SK-N-SH treated with all-trans-retinoic acid at 6 μM for 48 hours (cell line): Measurements from ENCODE around the gene RAX2.

Experiments
- ATAC-seq: fragments of 200-7000 bp; cut with Tn5 transposase; 3 replicates; pipeline ENCODE4 v1.9.1; 2020; ENCODE audit warnings: mild to moderate bottlenecking, moderate library complexity
- ARNTL ChIP-seq: fragments of 450-650 bp; formaldehyde crosslinking; IDR thresholded peaks from 2 replicates; pipeline ENCODE4 v1.5.0; 2020; ENCODE audit warnings: low read depth, mild to moderate bottlenecking, moderate library complexity, borderline replicate concordance
- BACH2 ChIP-seq: fragments of 250-450 bp; sonication (Bioruptor Pico); IDR thresholded peaks from 2 replicates; pipeline ENCODE4 v1.9.0; 2021; ENCODE audit warnings: mild to moderate bottlenecking, borderline replicate concordance
- CREB5 ChIP-seq: fragments of 250-450 bp; sonication (Bioruptor Pico); IDR thresholded peaks from 2 replicates; pipeline ENCODE4 v1.5.1; 2020; ENCODE audit warnings: low read depth, mild to moderate bottlenecking, moderate library complexity
- CSDC2 ChIP-seq: fragments of 250-450 bp; sonication (Bioruptor Pico); IDR thresholded peaks from 2 replicates; pipeline ENCODE4 v1.5.0; 2020; ENCODE audit warnings: mild to moderate bottlenecking, moderate library complexity
- ESRRG ChIP-seq: fragments of 250-450 bp; sonication (Bioruptor Pico); IDR thresholded peaks from 2 replicates; pipeline ENCODE4 v1.6.1; 2021; ENCODE audit warnings: mild to moderate bottlenecking
- GLIS3 ChIP-seq: fragments of 250-450 bp; sonication (Bioruptor Pico); IDR thresholded peaks from 2 replicates; pipeline ENCODE4 v1.5.0; 2020; ENCODE audit warnings: mild to moderate bottlenecking, moderate library complexity
- ISL1 ChIP-seq: fragments of 250-450 bp; sonication (Bioruptor Pico); IDR thresholded peaks from 2 replicates; pipeline ENCODE4 v2.1.2; 2022; ENCODE audit warnings: mild to moderate bottlenecking, moderate library complexity
- OSR1 ChIP-seq: fragments of 250-450 bp; sonication (Bioruptor Pico); IDR thresholded peaks from 2 replicates; pipeline ENCODE4 v1.8.0; 2022; ENCODE audit warnings: moderate library complexity, mild to moderate bottlenecking, inconsistent platforms
- PPARA ChIP-seq: fragments of 250-450 bp; sonication (Bioruptor Pico); IDR thresholded peaks from 2 replicates; pipeline ENCODE4 v1.5.0; 2020; ENCODE audit warnings: mild to moderate bottlenecking, borderline replicate concordance
- RARB ChIP-seq: fragments of 250-450 bp; sonication (Bioruptor Pico); IDR thresholded peaks from 2 replicates; pipeline ENCODE4 v1.8.0; 2021; ENCODE audit warnings: mild to moderate bottlenecking, moderate library complexity
- SNAI2 ChIP-seq: fragments of 250-450 bp; sonication (Bioruptor Pico); IDR thresholded peaks from 2 replicates; pipeline ENCODE4 v1.5.0; 2020; ENCODE audit warnings: mild to moderate bottlenecking, moderate library complexity
- TCF4 ChIP-seq: fragments of 250-450 bp; sonication (Bioruptor Pico); IDR thresholded peaks from 2 replicates; pipeline ENCODE4 v1.8.0; 2021; ENCODE audit warnings: mild to moderate bottlenecking, moderate library complexity, borderline replicate concordance
- TOX ChIP-seq: fragments of 250-450 bp; sonication (Bioruptor Pico); IDR thresholded peaks from 2 replicates; pipeline ENCODE4 v1.8.0; 2021; ENCODE audit warnings: mild to moderate bottlenecking, moderate library complexity, borderline replicate concordance
- TSHZ2 ChIP-seq: fragments of 250-450 bp; sonication (Bioruptor Pico); IDR thresholded peaks from 2 replicates; pipeline ENCODE4 v1.5.0; 2020; ENCODE audit warnings: mild to moderate bottlenecking, moderate library complexity
- ZFP3 ChIP-seq: fragments of 250-450 bp; sonication (Bioruptor Pico); IDR thresholded peaks from 2 replicates; pipeline ENCODE4 v1.5.0; 2020; ENCODE audit warnings: mild to moderate bottlenecking, moderate library complexity
- ZFP30 ChIP-seq: fragments of 450-650 bp; formaldehyde crosslinking; IDR thresholded peaks from 2 replicates; pipeline ENCODE4 v1.5.0; 2022; ENCODE audit warnings: mild to moderate bottlenecking, moderate library complexity
- ZNF565 ChIP-seq: fragments of 450-650 bp; formaldehyde crosslinking; conservative IDR thresholded peaks from 2 replicates; pipeline ENCODE4 v1.5.0; 2020; ENCODE audit warnings: low read depth, mild to moderate bottlenecking, moderate library complexity
- ZNF70 ChIP-seq: fragments of 450-650 bp; formaldehyde crosslinking; IDR thresholded peaks from 2 replicates; pipeline ENCODE4 v1.5.0; 2020; ENCODE audit warnings: mild to moderate bottlenecking, moderate library complexity
- ZNF8 ChIP-seq: fragments of 450-650 bp; formaldehyde crosslinking; IDR thresholded peaks from 2 replicates; pipeline ENCODE4 v1.5.0; 2020; ENCODE audit warnings: mild to moderate bottlenecking, moderate library complexity
- TF ChIP-seq, protein P1 (sequence below): fragments of 250-450 bp; sonication (Bioruptor Pico); IDR thresholded peaks from 2 replicates; pipeline ENCODE4 v1.8.0; 2020; ENCODE audit warnings: mild to moderate bottlenecking, moderate library complexity, borderline replicate concordance
- TF ChIP-seq, protein P2 (sequence below): fragments of 250-450 bp; sonication (Bioruptor Pico); IDR thresholded peaks from 2 replicates; pipeline ENCODE4 v1.8.0; 2021; ENCODE audit warnings: low read depth, mild to moderate bottlenecking, moderate library complexity, borderline replicate concordance

Gene RAX2

GRCh38 chr19:3725640-3726310, 46.3 kb downstream of the RAX2 start:
- TF ChIP-seq ISL1 (CRISPR knock-in tag) (no peak), SNAI2 (CRISPR knock-in tag) (no peak), TCF4 (CRISPR knock-in tag) (no peak), OSR1 (no peak), ZNF70 (CRISPR knock-in tag) (no peak), ZNF565 (CRISPR knock-in tag) (no peak), ZFP30 (CRISPR knock-in tag) (no peak), ESRRG (CRISPR knock-in tag) (no peak), TSHZ2 (CRISPR knock-in tag) (no peak), GLIS3 (CRISPR knock-in tag) (no peak), RARB (CRISPR knock-in tag) (no peak), PPARA (CRISPR knock-in tag) (no peak), CREB5 (no peak), ARNTL (no peak), CSDC2 (CRISPR knock-in tag) (no peak), ZNF8 (CRISPR knock-in tag) (no peak)
- TF ChIP-seq, protein P1, sequence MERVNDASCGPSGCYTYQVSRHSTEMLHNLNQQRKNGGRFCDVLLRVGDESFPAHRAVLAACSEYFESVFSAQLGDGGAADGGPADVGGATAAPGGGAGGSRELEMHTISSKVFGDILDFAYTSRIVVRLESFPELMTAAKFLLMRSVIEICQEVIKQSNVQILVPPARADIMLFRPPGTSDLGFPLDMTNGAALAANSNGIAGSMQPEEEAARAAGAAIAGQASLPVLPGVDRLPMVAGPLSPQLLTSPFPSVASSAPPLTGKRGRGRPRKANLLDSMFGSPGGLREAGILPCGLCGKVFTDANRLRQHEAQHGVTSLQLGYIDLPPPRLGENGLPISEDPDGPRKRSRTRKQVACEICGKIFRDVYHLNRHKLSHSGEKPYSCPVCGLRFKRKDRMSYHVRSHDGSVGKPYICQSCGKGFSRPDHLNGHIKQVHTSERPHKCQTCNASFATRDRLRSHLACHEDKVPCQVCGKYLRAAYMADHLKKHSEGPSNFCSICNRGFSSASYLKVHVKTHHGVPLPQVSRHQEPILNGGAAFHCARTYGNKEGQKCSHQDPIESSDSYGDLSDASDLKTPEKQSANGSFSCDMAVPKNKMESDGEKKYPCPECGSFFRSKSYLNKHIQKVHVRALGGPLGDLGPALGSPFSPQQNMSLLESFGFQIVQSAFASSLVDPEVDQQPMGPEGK, result no peak
- TF ChIP-seq, protein P2, sequence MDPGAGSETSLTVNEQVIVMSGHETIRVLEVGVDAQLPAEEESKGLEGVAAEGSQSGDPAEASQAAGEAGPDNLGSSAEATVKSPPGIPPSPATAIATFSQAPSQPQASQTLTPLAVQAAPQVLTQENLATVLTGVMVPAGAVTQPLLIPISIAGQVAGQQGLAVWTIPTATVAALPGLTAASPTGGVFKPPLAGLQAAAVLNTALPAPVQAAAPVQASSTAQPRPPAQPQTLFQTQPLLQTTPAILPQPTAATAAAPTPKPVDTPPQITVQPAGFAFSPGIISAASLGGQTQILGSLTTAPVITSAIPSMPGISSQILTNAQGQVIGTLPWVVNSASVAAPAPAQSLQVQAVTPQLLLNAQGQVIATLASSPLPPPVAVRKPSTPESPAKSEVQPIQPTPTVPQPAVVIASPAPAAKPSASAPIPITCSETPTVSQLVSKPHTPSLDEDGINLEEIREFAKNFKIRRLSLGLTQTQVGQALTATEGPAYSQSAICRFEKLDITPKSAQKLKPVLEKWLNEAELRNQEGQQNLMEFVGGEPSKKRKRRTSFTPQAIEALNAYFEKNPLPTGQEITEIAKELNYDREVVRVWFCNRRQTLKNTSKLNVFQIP (CRISPR knock-in tag), result no peak

GRCh38 chr19:3725121-3725520, 46.9 kb downstream of the RAX2 start:
- TF ChIP-seq OSR1 (no peak), SNAI2 (CRISPR knock-in tag) (no peak), ISL1 (CRISPR knock-in tag) (no peak), ZNF565 (CRISPR knock-in tag) (no peak), PPARA (CRISPR knock-in tag) (no peak), ZNF70 (CRISPR knock-in tag) (no peak), CSDC2 (CRISPR knock-in tag) (no peak), GLIS3 (CRISPR knock-in tag) (no peak), BACH2 (no peak), TOX (CRISPR knock-in tag) (no peak), TSHZ2 (CRISPR knock-in tag) (no peak), ZFP3 (CRISPR knock-in tag) (no peak)
- ATAC-seq, result no peak

More at GRCh38 chr19:3725640-3726310, 46.3 kb downstream of the RAX2 start:
- peak; percentile 63 for ATAC-seq
